Tibial nerve (tissue), 4 donors: ENCODE results near the gene COA8. TPM values are rescaled to one million over a fixed set of nuclear protein-coding genes. Genes with fewer than 3 reads are reported as not detected.
A peak's percentile ranks its signal among the peaks of the same experiment; 100 is the strongest.

Experiments
- DNase-seq, 2 donors: peaks; one replicate each; pipeline ENCODE4 v3.0.0-alpha.2; 2019; ENCODE audit warnings: low spot score in 2 of 2
- H3K27ac ChIP-seq, 4 donors: fragments of 200-600 bp; sonication (generic) in 3 of 4; one replicate each; pipeline ENCODE4 v1.5.1; 2017 to 2019; ENCODE audit warnings: mild to moderate bottlenecking in 1 of 4
- H3K27me3 ChIP-seq, 2 donors: fragments of 200-600 bp; sonication (generic) in 1 of 2; one replicate each; pipeline versions ENCODE4 v1.5.1 to v1.6.0; 2017 to 2019
- H3K36me3 ChIP-seq, 3 donors: fragments of 200-600 bp; sonication (generic); one replicate each; pipeline ENCODE4 v1.5.1; 2018 to 2019
- H3K4me1 ChIP-seq, 4 donors: fragments of 200-600 bp; sonication (generic) in 3 of 4; one replicate each; pipeline ENCODE4 v1.5.1; 2017 to 2019
- H3K4me3 ChIP-seq, 4 donors: fragments of 200-600 bp; sonication (generic) in 3 of 4; one replicate each; pipeline ENCODE4 v1.5.1; 2017 to 2019; ENCODE audit warnings: mild to moderate bottlenecking in 1 of 4, moderate library complexity in 1 of 4
- H3K9me3 ChIP-seq, 4 donors: fragments of 200-600 bp; sonication (generic) in 3 of 4; one replicate each; pipeline ENCODE4 v1.5.1; 2017 to 2019
- EP300 ChIP-seq, 2 donors: sonication (generic); formaldehyde crosslinking; IDR thresholded peaks; one replicate each; pipeline ENCODE4 v1.6.1; 2017; ENCODE audit warnings: antibody characterized with exemption in 2 of 2, mild to moderate bottlenecking in 1 of 2
- POLR2A ChIP-seq, 2 donors: fragments of 450-650 bp; IDR thresholded peaks; one replicate each; pipeline ENCODE4 v1.6.1; 2017; ENCODE audit warnings: antibody characterized with exemption in 2 of 2, mild to moderate bottlenecking in 2 of 2, moderate library complexity in 2 of 2
- WGBS, 2 donors: methylation state at CpG; one replicate each; pipeline ENCODE4 v1.1.5; 2018; 5-methylcytosine and 5-hydroxymethylcytosine counted together
- total RNA-seq, 4 donors: library from RNA; depleted of rRNA; stranded (reverse); fragments of >200 nt; gene quantifications; one replicate each; pipeline ENCODE4 v1.1.0, GENCODE V29; 2016
- TF ChIP-seq, protein P1 (sequence below), 5 experiments: fragments of 200-600 bp in 3 of 5; fragments of 450-650 bp in 2 of 5; sonication (generic) in 3 of 5; IDR thresholded peaks; one replicate each; pipeline ENCODE4 v1.5.1; 2016 to 2019; ENCODE audit warnings: antibody characterized with exemption in 5 of 5, mild to moderate bottlenecking in 3 of 5, moderate library complexity in 2 of 5

The COA8 gene
- total RNA-seq, 4 donors from 2014 or later: 7.2 to 31.6 (median 12.3) TPM

DNA sequence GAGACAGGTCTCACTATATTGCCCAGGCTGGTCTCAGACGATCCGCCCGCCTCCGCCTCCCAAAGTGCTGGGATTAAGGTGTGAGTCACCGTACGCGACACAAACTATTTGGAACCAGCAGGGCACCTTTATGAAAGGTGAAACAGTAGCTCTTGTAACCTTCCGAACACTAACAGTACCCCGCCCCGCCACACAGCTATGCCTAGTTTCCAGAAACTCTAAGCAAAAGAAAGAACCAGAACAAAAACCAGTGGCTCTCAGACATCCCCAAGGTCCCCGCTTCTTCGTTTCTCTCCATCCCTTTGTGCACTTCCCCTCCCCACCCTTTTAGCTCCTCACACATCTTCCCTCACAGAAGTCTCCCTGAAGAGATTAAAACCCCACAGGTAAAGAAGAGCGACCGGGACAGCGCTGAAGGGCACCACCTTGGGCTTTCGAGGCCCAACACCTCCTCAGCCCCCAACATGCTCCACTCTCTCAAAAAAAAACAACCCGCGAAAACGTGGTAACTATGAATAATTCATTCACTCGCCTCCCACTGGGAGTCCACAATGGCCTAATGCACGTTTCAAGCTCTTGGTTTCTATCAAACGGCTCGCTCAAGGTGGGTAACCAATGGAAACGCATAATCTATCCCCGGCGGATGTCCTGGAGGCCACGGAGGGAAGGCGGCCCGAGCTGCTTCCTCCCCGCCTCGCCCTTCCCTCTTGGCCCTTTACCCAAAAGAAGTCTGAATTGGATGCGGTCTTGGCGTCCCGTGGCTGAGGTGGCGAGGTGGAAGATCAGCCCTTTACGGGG lies 1.2 kb upstream of the COA8 start:
- Histone ChIP-seq H3K27ac (peak overlapping the region; percentile 83 to 95 (median 92)), H3K9me3 (no peaks in the 10 kb centered on the region), H3K27me3 (no peaks in the 10 kb centered on the region), H3K4me1 (peaks cover 4 to 85% (median 52%) of the 10 kb centered on the region in 4 donors), H3K36me3 (peaks cover 0 to 17% (median 0%) of the 10 kb centered on the region in 3 donors), H3K4me3 (peak overlapping the region; percentile 91 to 99 (median 98))
- TF ChIP-seq POLR2A (IDR thresholded peaks at IDR 0.05) (no peak), EP300 (IDR thresholded peaks at IDR 0.05) (no peak)
- TF ChIP-seq, protein P1, sequence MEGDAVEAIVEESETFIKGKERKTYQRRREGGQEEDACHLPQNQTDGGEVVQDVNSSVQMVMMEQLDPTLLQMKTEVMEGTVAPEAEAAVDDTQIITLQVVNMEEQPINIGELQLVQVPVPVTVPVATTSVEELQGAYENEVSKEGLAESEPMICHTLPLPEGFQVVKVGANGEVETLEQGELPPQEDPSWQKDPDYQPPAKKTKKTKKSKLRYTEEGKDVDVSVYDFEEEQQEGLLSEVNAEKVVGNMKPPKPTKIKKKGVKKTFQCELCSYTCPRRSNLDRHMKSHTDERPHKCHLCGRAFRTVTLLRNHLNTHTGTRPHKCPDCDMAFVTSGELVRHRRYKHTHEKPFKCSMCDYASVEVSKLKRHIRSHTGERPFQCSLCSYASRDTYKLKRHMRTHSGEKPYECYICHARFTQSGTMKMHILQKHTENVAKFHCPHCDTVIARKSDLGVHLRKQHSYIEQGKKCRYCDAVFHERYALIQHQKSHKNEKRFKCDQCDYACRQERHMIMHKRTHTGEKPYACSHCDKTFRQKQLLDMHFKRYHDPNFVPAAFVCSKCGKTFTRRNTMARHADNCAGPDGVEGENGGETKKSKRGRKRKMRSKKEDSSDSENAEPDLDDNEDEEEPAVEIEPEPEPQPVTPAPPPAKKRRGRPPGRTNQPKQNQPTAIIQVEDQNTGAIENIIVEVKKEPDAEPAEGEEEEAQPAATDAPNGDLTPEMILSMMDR (IDR thresholded peaks at IDR 0.05): no peak
- 7 to 9% methylated on average over 31 to 34 of the region's 36 CpGs for WGBS, 2 donors
- no peak for DNase-seq

DNA sequence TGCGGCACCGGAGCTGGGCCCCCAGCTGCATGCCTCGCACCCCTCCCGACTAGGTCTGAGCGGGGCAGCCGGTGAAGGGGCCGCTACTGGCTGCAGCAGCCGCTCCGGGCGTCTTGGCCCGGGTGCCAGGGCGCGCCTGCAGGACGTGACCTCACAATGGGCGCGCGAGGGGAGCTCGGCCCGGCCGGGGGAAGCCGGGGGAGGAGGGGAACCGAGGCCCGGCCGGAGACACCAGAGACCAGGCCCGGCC lies 656 bp upstream of the COA8 start:
- Histone ChIP-seq H3K9me3 (no peaks in the 10 kb centered on the region), H3K27me3 (no peaks in the 10 kb centered on the region), H3K4me1 (peaks cover 4 to 84% (median 48%) of the 10 kb centered on the region in 4 donors), H3K36me3 (peaks cover 0 to 17% (median 0%) of the 10 kb centered on the region in 3 donors), H3K27ac (peak overlapping the region; percentile 83 to 95 (median 92)), H3K4me3 (peak overlapping the region; percentile 91 to 99 (median 98))
- 1 to 2% methylated on average over 15 to 16 of the region's 25 CpGs for WGBS, 2 donors
- no peak for DNase-seq
- TF ChIP-seq EP300 (IDR thresholded peaks at IDR 0.05): no peak
- TF ChIP-seq, protein P1 (IDR thresholded peaks at IDR 0.05): no peak
- TF ChIP-seq POLR2A (IDR thresholded peaks at IDR 0.05): no peak

- Histone ChIP-seq H3K4me3 (peak overlapping the region; percentile 91 to 99 (median 95)), H3K27ac (peak overlapping the region; percentile 83 to 95 (median 92)), H3K36me3 (peaks cover 0 to 17% (median 0%) of the 10 kb centered on the region in 3 donors), H3K9me3 (no peaks in the 10 kb centered on the region), H3K27me3 (no peaks in the 10 kb centered on the region), H3K4me1 (peaks cover 4 to 78% (median 40%) of the 10 kb centered on the region in 4 donors)
- no peak for TF ChIP-seq EP300 (IDR thresholded peaks at IDR 0.05)
- TF ChIP-seq POLR2A (IDR thresholded peaks at IDR 0.05): no peak
- TF ChIP-seq, protein P1 (IDR thresholded peaks at IDR 0.05): no peak
- no peak for DNase-seq
- 0 to 1% methylated on average over 22 of the region's 22 CpGs for WGBS, 2 donors
Measured at GRCh38 chr14:103563226-103563620, 463 bp downstream of the COA8 start.

DNA sequence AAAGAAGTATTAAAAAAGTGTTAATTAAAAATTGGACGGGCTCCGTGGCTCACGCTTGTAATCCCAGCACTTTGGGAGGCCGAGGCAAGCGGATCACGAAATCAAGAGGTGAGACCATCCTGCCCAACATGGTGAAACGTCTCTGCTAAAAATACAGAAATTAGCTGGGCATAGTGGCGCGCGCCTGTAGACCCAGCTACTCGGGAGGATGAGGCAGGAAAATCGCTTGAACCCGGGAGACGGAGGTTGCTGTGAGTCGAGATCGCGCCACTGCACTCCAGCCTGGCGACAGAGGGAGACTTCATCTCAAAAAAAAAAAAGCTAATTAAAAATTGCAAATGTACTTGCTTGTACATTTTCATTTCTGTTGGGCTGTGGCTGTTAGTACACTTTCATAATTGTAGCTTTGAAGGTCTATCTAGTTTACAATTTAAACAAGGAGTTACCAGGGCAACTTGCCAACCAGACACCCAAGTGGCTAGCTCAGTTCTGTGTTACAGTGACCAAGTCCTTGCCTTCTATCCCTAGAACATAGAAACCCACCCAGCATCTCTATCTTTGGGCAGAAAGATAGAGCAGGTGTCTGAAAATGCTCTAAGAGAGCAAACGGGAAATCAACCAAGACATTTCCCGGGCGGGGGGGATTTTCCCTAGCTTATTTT lies 1.2 kb downstream of the COA8 start:
- TF ChIP-seq EP300 (IDR thresholded peaks at IDR 0.05) (no peak), POLR2A (IDR thresholded peaks at IDR 0.05) (no peak)
- TF ChIP-seq, protein P1 (IDR thresholded peaks at IDR 0.05): no peak
- peaks cover 0 to 12% (median 0%) of the 10 kb centered on the region in 3 donors for H3K36me3 ChIP-seq
- peak overlapping the region; percentile 91 to 99 (median 95) for H3K4me3 ChIP-seq
- H3K27ac ChIP-seq: peak overlapping the region in 1 of 4 donors; percentile 95
- H3K4me1 ChIP-seq: peaks cover 4 to 76% (median 40%) of the 10 kb centered on the region in 4 donors
- no peaks in the 10 kb centered on the region for H3K27me3 ChIP-seq
- no peak for DNase-seq
- H3K9me3 ChIP-seq: no peaks in the 10 kb centered on the region
- WGBS, 2 donors: 60 to 67% methylated on average over 21 of the region's 21 CpGs

DNA sequence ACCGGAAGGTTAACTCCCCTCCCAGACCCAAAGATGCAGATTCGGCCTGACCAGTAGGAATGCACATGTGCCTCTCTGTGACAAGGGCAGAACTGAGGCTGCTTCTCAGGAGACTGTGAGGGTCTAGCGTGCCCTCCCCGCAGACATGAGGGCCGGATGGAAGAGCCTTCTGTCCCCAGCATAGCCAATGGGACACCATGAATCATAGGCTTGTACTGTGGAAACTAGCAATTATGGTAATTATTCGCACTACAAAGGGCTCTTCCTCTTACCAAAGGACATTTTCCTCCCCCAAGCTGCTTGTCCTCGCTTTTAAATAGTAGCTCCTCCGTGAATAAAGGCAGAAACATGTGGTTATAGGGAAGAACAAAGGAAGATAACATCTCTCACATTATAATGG lies 6.2 kb downstream of the COA8 start:
- 35 to 51% methylated on average over 8 of the region's 8 CpGs for WGBS, 2 donors
- TF ChIP-seq, protein P1 (IDR thresholded peaks at IDR 0.05): no peak
- no peak for TF ChIP-seq POLR2A (IDR thresholded peaks at IDR 0.05)
- no peak for TF ChIP-seq EP300 (IDR thresholded peaks at IDR 0.05)

More for the DNA sequence above, 6.2 kb downstream of the COA8 start:
- no peak for DNase-seq
- peaks cover under 1 to 79% (median 7%) of the 10 kb centered on the region in 4 donors for H3K4me1 ChIP-seq
- peak overlapping the region in 2 of 4 donors; percentile 19 to 46 for H3K27ac ChIP-seq
- no peaks in the 10 kb centered on the region for H3K9me3 ChIP-seq
- peaks cover 0 to 11% (median 0%) of the 10 kb centered on the region in 3 donors for H3K36me3 ChIP-seq
- no peaks in the 10 kb centered on the region for H3K27me3 ChIP-seq
- no peak overlapping the region for H3K4me3 ChIP-seq
